NCI-H1436 (cell line): Measurements from ENCODE around the gene TNNI2.

Experiments used
- DNase-seq: peaks from one replicate; lab custom pipeline; 2025; lab: John Stamatoyannopoulos, UW

Gene TNNI2

DNA sequence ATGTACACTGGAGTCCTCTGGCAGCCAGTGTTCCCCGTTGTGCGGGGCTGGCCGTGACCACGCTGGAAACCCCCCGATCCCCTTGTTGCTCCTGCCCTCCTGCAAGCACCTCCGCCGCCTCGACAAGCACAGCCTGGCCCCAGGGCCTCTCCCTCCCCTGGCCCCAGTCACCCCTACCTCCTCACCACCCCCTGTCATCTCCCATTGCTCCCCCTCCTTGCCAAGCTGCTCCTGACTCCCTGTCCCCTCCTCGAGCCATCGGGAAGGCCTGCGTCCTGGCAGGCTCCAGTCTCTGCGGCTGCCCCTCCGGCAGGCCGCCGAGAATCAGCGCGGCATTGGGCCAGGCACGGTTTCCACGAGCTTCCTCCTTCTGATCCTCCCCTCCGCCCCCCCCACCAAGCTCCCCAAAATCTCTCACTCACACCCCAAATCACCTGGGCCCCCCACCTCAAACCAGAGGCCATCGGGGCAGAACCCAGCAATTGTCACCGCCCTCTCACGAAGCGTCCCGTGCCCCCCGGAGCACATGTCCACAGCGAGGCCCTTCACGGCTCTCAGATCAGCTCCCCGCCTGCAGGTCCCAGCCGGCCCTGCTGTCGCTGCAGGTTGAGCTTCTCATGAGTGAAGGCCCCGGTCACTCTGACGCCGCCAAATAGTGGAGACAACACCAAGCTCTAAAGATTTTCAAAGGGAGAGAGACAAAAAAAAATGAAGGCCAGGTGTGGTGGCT is 8.4 kb downstream of the TNNI2 start:
- DNase-seq: no peak

DNA sequence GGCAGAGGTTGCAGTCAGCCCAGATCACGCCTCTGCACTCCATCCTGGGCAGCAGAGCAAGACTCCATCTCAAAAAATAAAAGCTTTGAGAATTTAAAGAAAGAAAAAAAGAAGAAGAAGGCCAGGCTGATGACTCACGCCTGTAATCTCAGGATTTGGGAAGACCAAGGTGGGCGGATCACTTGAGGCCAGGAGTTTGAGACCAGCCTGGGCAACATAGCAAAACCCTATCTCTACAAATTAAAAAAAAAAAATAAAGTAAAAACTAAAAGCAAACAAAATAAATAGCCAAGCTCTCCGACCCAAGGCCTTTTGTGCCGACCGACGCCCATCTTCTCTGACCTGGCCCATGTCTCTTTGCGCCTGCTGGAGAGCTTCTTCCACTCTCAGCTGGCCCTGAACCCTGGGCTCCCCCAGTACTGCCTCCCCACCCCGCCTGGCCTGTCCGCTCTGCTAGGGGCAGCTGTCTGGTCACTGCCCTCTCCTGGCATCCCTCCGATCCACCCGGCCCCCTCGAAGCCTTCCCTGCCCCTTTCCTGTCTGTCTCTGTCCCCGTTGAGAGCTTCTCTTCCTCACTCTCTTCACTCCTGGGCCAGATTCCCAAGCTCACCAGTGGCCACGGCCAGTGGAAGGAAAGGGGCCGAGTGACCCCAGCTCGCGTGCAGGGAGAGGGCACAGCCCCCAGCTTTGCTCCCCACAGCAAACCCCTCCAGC is 9.3 kb downstream of the TNNI2 start:
- DNase-seq: no peak

DNA sequence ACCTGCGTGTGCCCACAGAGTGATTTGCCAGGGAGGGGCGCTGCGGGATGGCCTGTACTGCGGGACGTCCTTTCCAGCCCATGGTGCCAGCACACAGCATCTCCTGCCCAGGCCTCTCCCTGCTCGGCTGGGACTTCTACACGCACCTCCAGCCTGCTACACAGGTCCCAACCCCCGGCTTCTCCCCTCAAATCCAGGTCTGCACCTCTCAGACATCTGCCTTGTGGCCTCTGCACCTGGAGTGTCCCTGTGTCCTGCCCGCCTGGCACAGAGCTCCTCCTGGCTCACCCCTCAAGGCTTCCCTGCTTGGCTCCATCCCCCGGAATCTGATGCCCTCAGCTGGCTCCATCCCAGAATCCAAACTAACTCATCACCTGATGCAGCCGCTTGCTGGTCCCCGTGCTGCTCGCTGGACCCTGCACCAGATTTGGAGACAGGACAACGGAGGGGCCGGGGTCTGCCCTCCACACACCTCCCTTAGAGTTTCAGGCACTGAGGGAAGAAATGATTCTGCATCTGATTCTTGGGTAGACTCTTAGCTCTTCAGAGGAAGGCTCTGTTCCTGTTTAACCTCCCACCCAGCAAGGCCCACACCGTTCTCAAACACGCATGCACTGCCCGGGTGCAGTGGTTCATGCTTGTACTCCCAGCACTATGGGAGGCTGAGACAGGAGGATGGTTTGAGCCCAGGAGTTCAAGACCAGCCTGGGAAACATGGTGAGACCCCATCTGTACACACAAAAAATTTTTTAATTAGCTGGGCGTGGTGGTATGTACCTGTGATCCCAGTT is 10.1 kb downstream of the TNNI2 start:
- no peak for DNase-seq

DNA sequence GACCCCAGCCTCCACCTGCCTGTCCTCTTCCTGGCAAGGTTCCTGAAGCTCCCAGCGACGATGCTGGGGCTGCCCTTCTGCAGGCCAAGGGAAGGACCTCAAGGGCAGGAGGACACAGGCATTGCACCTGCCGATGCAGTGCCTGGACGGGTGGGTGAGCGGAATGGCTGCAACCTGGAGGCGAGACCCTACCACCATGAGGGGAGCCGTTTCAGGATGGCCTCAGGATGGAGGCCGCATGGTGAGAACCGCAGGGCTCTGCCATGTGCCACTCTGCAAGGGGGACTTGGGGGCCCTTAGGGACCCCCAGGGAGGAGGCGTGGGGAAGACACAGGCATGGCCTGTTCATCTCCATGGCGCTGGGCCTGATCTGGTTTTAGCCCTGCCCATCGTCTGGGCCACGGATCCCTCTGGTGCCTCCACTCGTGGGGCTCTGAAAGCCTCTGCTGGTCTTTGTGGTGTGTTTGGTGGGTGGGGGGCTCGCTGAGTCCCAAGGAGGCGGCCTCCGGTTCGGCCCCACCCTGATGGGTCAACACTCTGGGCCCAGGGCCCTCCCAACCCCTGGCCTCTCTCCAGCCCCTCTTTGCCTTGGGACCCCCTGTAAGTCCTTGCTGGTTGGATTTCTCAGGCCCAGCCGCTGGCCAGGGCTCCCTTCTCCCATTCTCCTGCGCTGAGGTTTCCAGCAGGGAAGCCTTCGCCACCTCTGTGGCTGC is 12.8 kb downstream of the TNNI2 start:
- no peak for DNase-seq

DNA sequence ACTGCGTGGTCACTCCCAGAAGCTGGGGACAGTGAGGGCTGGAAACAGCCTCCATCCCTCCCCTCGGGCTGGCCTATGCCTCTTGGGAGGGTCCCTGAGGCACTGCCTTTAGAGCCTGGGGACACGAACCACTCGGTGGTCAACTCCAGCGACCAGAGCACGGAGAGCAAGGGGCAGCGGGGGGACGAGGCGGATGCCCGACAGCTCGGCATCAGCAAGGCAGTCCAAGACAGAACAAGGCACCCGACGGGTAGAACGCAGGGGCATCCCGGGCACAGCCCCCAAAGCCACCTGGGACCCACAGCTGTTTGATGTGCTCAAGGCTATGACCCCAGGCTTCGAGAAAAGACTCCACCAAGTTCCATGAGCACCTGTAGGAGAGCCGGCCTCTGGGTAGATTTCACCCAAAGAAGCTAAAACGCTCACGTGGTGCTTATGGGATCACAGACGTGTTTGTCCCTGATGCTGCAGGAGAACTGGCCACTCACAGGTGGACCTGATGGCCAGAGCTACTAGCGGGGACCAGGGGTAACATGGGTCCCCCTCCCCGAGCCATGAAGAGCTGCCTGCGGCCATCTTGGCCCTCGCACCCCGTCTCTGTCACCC is 13.6 kb downstream of the TNNI2 start:
- no peak for DNase-seq

DNA sequence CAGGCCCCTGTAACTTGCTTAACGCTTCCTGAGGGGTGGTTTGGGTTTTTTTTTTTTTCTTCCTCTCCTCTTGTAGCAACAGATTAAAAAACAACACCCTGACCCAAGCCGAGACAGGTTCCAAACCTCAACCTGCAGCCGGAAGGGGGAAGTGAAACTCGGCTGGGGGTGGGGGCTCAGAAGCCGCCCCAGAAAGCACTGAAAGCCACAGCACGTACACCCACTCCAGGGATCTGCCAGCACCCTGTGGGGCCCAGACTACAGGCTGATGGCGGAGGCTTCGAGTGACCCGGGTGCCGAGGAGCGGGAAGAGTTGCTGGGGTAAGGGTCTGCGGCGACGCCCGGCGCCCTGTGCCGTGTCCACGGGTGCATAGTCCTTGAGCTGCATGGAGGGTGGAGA is 14.1 kb downstream of the TNNI2 start, which contains the start of gene LSP1:
TSS of gene LSP1 (plus strand) at position 208 of the 400 bp plus-strand sequence. CDS start at position 269, 61 bp downstream.
- DNase-seq: no peak

DNA sequence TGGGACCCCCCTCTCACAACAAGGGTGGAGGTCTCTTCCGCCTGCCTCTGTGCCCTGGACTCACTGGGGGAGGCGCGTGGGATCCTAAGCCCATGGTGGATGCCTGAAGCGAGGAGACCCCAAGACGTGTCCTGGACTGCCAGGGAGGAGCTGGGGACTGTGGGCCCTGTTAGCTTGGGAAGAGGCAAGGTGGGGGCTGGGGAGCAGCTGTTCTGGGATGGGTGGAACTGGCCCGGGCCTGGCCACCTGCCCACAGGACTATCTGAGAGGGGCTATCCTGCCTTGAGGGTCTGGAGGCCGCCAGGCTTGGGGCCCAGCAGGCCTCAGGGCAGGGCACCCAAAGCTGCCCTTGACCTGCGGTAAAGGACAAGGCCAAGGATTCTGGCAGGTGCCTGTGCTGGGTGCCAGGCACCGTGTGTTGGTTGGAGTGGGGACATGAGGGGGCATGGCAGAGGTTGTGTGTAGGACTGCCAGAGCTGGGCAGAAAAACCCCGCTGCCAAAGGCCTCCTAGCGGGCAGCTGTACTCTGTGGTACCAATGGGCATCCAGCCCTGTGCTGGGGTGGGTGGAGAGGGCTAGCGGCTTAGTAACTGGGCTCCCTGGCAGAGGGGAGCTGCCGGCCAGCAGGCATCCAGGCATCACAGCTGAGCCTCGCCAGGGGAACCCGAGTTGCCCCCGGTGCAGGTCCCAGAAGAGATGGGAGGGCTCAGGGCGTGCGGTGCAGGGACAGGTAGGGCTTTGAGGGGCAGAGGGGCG is 14.8 kb downstream of the TNNI2 start:
- DNase-seq: no peak

DNA sequence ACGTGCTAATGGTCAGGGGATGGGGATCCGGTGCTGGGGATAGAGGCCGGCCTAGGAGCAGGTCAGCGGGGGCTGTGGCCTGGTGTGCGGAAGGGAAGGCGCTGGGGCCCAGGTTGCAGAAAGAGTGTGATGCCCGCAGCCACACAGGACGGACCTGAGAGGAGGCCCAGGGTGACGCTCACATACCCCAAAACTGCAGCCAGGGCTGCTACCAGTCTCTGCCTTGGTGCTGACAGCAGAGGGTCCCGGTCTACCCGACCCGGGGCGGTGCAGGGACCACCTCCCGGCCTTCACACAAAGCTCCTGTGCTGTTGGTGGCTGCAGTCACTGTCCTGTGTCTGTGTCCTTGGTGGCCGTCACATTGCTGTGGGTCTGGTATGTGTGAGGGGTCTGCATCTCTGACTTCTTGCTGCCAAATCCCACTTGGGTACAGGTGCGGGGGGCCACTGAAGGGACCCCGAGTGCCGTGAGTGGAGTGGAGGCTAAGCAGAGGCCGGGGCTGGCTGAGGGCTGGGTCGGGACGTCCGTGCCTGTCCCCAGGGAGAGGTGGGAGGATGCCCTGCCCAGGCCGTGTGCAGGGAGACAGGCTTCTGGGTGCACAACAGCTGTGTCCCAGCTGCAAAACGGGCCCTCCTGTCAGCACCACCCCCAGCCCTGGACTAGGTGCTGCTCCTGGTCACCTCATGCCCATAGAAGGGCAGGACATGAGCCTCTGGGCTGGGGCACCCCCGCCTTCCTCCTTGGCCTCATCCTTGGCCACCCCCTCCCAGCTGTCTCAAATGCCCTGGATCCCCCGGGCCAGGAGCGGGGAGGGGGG is 15.6 kb downstream of the TNNI2 start:
- no peak for DNase-seq

DNA sequence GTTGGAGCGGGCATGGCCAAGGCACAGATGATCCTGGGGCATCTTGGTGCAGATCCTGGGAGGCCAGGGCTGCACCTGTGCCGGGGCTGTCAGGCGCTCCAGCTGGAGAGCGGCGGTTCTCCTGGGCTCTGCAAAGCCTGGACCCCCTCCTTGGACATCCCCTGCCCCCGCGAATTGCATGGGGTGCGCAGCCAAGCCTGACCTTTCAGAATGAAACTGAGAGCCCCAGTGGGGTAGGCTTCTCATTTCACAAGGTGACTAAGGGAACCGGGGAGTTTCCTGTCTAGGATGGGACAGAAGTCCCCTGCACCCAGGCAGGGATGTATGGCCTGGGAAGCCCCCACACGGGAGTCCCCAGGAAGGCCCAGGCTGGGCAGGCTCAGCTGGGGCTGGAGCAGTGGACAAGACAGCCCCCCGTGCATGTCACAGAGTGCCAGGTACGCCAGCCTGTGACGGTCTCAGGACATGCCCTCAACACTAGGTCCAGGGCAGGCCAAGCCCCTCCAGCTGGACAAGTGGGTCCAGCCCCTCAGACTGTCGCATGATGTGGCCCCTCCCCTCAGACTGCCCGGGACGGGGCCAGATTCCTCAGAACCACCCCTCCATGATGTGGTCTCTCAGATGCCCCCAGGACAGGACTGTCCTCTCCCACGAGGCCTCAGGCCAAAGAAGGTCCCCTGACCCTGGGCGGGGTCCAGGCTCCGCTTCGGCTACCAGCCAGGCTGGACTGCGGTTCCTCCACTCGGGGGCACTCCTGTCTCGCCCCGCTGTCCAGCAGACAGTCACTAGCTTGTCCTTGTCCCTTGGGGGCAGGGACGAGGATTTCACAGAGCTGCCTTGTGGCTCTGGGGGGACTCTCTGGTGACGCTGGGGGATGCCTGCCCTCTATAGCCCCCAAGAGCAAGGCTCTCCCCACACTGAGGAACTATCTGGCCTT is 16.4 kb downstream of the TNNI2 start:
- DNase-seq: no peak

DNA sequence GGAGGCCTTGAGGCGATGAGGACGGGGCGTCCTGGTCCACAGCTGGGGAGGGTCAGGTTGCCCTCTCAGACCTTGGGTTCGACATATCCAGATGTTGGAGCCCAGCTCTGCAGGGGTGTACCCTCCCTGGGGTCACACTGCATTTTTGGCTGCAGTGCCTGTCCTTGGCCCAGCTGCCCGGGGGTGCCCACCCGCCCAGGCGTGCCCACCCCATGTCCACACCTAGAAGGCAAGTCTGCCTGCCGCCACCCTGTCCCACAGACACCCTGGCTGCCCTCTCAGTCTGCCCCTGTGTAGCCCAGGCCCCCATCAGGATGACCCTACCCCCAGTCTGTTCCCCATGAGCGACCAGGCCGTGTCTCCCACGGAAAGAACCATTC is 17.1 kb downstream of the TNNI2 start:
- no peak for DNase-seq

DNA sequence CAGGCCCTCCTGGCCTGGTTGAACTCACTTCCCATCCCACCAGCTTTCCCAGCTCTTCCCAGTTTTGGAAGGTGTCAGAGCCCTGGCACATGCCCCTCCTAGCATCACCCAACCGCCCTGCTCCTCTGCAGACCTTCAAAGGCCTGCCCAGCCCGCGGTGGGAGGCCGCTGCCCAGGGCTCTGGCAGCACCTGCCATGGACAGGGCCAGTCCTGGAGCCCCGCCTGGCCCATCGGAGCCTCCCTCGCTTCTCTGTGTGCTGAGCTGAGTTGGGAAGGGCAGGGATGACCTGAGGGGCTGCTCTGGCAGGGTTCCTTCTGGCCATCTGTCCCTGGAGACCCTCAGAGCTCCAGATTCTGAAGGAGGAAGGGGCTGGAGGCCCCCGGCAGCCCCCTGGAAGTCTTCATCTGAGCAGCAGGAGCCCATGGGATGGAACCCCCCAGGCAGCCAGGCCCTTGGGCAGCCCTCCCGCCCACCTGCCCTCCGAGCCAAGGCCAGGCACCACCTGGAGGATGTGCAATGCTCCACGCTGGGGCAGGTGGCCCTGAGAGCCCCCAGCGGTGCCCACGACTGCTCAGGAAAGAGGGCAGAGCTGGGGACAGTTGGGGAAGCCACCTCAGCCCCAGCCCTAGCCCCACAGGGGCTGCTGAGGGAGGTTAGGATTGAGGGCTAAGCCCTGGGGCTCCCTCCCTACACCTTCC is 17.7 kb downstream of the TNNI2 start:
- DNase-seq: no peak

DNA sequence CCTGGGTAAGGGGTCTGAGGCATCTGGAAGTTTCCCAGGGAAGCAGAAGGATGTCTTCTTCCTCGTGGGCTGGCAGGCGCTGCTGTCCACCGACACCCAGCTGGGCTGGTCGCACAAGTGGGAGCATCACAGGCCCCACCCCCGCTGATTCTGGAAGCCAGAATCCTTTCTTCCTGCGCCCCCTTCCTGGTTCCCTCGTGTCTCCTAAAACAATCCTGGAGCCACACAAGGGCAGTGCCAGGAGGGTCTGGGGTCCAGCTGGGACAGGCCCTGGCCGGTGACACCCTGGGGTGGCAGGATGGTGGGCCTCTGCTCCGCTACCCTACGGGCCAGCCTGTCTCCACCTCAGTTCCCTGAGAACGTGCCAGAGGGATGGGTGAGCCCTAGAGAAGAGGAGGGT is 18.3 kb downstream of the TNNI2 start:
- DNase-seq: no peak

DNA sequence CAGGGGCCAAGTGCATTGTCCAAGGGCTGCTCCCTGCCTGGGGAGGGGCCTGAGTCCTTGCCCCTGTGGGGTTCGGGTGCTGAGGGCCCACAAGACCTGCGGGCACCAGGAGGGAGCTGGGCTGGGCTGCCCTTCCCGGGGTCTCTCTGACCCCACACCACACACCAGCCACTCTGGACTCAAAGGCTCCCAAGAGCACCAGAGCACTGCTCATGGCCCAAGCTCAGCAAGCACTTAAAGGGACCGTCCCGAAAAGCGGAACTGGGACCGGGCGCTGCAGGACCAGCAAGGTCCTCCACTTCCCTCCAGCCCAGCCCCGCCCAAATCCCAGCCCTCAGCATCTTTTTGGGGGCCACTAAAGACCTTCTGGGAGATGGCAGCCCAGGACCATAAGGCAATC is 19.4 kb downstream of the TNNI2 start:
- DNase-seq: no peak

DNA sequence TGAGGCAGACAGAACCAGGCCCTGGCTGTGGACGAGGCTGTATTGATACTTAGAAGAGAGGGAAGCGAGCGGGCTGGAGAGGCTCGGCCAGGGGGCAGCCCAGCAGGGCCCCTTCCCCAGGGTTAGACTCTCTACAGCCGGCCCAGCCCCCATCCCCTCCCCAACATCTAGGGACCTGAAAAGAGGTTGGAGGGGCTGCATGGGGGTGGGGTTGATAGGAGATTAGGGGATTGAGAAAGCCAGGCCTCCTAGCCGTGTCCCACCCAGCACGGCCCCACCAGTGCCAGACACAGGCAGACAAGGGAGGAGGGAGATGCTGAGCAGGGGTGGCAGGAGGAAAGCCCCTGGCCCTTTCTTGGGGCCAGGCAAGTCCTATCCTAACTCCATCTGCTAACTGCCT is 19.8 kb downstream of the TNNI2 start:
- no peak for DNase-seq

DNA sequence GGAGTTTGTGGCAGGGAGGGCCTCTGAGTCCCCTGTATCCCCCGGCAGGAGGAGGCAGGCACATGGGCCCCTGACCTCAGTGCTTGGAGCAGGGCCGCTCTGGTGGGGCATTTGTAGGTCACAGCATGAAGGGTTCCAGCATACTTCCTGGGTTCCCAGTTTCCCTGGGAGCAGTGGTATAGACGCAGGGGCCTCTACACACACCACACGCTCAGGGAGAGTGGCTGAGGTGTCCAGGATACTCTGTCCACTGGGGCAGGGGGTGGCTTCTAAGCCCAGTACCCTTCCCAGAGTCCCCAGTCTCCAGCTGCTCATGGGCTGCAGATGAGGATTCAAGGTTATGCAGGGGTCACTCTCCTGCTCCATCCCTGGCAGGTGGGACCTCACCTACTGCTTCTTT is 20.2 kb downstream of the TNNI2 start:
- no peak for DNase-seq

DNA sequence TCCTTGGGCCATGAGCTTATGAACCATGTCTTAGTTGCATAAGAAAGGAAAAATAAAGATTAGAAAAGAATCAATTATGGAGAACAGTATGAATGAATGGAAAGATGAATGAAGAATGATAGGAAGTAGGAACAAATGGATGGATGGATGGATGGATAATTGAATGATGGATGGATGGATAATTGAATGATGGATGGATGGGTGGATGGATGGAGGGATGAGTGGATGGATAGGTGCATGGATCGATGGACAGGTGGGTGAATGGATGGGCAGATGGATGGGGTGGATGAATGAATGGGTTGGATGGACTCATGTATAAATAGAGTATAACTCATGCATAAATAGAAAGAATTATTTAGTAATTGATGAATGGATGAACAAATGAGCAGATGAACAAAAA is 21.3 kb downstream of the TNNI2 start:
- DNase-seq: no peak

DNA sequence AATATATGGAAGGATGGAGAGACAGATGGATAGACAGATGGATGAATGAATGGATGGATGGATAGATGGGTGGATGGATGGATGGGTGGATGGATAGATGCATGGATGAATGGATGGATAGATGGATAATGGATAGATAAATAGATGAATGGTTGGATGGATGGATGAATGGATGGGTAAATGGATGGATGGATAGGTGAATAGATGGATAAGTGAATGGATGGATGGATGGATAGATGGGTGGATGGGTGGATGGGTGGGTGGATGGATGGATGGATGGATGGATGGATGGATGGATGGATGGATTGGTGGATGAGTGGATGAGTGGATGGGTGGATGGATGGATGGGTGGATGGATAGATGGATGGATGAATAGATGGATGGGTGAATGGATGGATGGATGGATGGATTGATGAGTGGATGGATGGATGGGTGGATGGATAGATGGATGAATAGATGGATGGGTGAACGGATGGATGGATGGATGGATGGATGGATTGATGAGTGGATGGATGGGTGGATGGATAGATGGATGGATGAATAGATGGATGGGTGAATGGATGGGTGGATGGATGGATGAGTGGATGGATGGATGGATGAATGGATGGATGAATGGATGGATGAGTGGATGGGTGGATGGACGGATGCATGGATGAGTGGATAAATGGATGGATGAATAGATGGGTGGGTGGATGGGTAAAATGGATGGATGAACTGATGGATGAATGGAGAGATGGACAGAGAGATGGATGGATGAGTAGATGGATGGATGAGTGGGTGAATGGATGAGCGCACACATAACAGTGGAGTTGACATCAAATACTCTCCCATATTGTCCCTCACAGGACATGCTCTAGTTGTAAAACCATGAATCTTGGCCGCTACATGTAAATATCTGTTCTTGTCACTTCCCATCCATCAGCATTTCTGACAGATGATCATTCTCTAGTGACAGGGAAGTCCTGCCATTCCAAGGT is 22.9 kb downstream of the TNNI2 start:
- DNase-seq: no peak
